WERI-Rb-1 (cell line): Measurements from ENCODE around the gene PSMD14.

Experiments
- DNase-seq: peaks from one replicate; pipeline ENCODE4 v3.0.0-alpha.2; 2020
- H3K27ac ChIP-seq: fragments of 250-450 bp; sonication (Bioruptor Pico); 2 replicates; pipeline ENCODE4 v1.5.1; 2020; ENCODE audit warnings: mild to moderate bottlenecking, moderate library complexity
- H3K27me3 ChIP-seq: fragments of 250-450 bp; sonication (Bioruptor Pico); 2 replicates; pipeline ENCODE4 v1.5.1; 2021; ENCODE audit warnings: mild to moderate bottlenecking, low read depth, moderate library complexity; ENCODE audit not compliant: insufficient read depth, severe bottlenecking
- H3K36me3 ChIP-seq: fragments of 250-450 bp; sonication (Bioruptor Pico); 2 replicates; pipeline ENCODE4 v1.5.1; 2020; ENCODE audit warnings: mild to moderate bottlenecking, moderate library complexity
- H3K4me3 ChIP-seq: 2 replicates; pipeline ENCODE4 v1.5.1; 2011; ENCODE audit warnings: low read depth, mild to moderate bottlenecking, control low read depth, low read length
- H3K9me3 ChIP-seq: fragments of 250-450 bp; sonication (Bioruptor Pico); 2 replicates; pipeline ENCODE4 v1.5.1; 2021; ENCODE audit warnings: mild to moderate bottlenecking, moderate library complexity; ENCODE audit not compliant: severe bottlenecking
- CTCF ChIP-seq: IDR thresholded peaks from 2 replicates; pipeline ENCODE4 v1.5.1; 2011; ENCODE audit warnings: low read depth, mild to moderate bottlenecking, control low read depth, inconsistent platforms, low read length

PSMD14 gene

GRCh38 chr2:161407597-161407996 is 99.4 kb downstream of the PSMD14 start:
- Histone ChIP-seq H3K36me3 (peaks cover 3% of the 10 kb centered on the region; the same call in 1 of the 2 replicates), H3K4me3 (no peak overlapping the region), H3K27me3 (no peaks in the 10 kb centered on the region), H3K9me3 (no peaks in the 10 kb centered on the region), H3K27ac (no peak overlapping the region)
- TF ChIP-seq CTCF = no peak
- DNase-seq = no peak

- H3K36me3 ChIP-seq = no peaks in the 10 kb centered on the region
- TF ChIP-seq CTCF = no peak
- no peak overlapping the region for H3K4me3 ChIP-seq
- DNase-seq = no peak
- H3K27me3 ChIP-seq = no peaks in the 10 kb centered on the region
- no peaks in the 10 kb centered on the region for H3K9me3 ChIP-seq
- no peak overlapping the region for H3K27ac ChIP-seq
Observed at GRCh38 chr2:161409308-161409907, 101.2 kb downstream of the PSMD14 start.

- H3K36me3 ChIP-seq = no peaks in the 10 kb centered on the region
- no peak overlapping the region for H3K27ac ChIP-seq
- H3K27me3 ChIP-seq = no peaks in the 10 kb centered on the region
- no peaks in the 10 kb centered on the region for H3K9me3 ChIP-seq
- H3K4me3 ChIP-seq = no peak overlapping the region
- TF ChIP-seq CTCF = no peak
- DNase-seq = no peak
Observed at GRCh38 chr2:161412346-161412745, 104.1 kb downstream of the PSMD14 start.

- no peaks in the 10 kb centered on the region for H3K9me3 ChIP-seq
- no peaks in the 10 kb centered on the region for H3K27me3 ChIP-seq
- peak overlapping the region; percentile 51 for H3K4me3 ChIP-seq
- H3K36me3 ChIP-seq = no peaks in the 10 kb centered on the region
- peak; percentile 75 for DNase-seq
- peak; percentile 55 for TF ChIP-seq CTCF
- H3K27ac ChIP-seq = peak overlapping the region; percentile 91
Observed at GRCh38 chr2:161414042-161415033, 106.1 kb downstream of the PSMD14 start.

GRCh38 chr2:161415034-161415986 is 107.1 kb downstream of the PSMD14 start:
- H3K4me3 ChIP-seq = peak overlapping the region; percentile 51
- peak overlapping the region; percentile 91 for H3K27ac ChIP-seq
- DNase-seq = peak; percentile 53
- no peak for TF ChIP-seq CTCF
- H3K9me3 ChIP-seq = no peaks in the 10 kb centered on the region
- no peaks in the 10 kb centered on the region for H3K36me3 ChIP-seq
- no peaks in the 10 kb centered on the region for H3K27me3 ChIP-seq
